Cardiac fibroblast (primary cell): Measurements from ENCODE around the gene CD80.
A peak's percentile ranks its signal among the peaks of the same experiment; 100 is the strongest.
"Not testable (repeated sequence)": the region's sequence is repeated elsewhere in the genome, so short reads cannot be mapped to it uniquely, and the experiment has no call there.

Experiments
- DNase-seq, 2 donors: peaks; one replicate each; pipeline versions ENCODE4 v3.0.0 to v3.0.0-alpha.2; 2010; ENCODE audit warnings: low read depth in 2 of 2
- H3K4me3 ChIP-seq, 2 donors: replicated peaks in 1 of 2; 1 replicate in 1 of 2; 2 replicates in 1 of 2; pipeline ENCODE4 v1.5.1; 2011; ENCODE audit warnings: low read depth in 2 of 2, low read length in 2 of 2, mild to moderate bottlenecking in 2 of 2, moderate library complexity in 1 of 2
- TF ChIP-seq, protein P1 (sequence below): IDR thresholded peaks from one replicate; pipeline ENCODE4 v1.5.1; 2011; ENCODE audit warnings: low read depth, mild to moderate bottlenecking, low read length, inconsistent platforms

CD80 gene

DNA sequence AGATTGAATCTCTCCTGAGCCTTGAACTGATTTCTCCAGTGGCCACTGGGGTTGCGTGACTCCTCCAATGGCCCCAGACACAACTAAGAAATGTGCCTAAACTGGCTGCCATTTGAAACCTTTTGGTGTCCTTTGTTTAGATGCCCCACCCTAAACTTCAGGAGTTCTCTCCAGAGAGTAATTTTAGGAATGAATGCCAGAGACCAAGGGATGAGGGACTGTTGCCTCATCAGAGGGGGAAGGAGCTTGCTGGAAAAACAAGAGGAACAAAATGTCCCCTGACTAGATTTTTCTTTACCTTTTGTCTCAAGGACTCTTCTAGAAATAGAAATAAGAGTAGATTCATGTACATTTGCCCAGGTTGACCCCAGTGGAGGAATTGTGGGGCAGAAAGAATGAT lies 11.8 kb upstream of the CD80 start:
- TF ChIP-seq, protein P1, sequence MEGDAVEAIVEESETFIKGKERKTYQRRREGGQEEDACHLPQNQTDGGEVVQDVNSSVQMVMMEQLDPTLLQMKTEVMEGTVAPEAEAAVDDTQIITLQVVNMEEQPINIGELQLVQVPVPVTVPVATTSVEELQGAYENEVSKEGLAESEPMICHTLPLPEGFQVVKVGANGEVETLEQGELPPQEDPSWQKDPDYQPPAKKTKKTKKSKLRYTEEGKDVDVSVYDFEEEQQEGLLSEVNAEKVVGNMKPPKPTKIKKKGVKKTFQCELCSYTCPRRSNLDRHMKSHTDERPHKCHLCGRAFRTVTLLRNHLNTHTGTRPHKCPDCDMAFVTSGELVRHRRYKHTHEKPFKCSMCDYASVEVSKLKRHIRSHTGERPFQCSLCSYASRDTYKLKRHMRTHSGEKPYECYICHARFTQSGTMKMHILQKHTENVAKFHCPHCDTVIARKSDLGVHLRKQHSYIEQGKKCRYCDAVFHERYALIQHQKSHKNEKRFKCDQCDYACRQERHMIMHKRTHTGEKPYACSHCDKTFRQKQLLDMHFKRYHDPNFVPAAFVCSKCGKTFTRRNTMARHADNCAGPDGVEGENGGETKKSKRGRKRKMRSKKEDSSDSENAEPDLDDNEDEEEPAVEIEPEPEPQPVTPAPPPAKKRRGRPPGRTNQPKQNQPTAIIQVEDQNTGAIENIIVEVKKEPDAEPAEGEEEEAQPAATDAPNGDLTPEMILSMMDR: no peak
- H3K4me3 ChIP-seq: no peak overlapping the region
- peak in 1 of 2 donors; percentile 21 for DNase-seq

DNA sequence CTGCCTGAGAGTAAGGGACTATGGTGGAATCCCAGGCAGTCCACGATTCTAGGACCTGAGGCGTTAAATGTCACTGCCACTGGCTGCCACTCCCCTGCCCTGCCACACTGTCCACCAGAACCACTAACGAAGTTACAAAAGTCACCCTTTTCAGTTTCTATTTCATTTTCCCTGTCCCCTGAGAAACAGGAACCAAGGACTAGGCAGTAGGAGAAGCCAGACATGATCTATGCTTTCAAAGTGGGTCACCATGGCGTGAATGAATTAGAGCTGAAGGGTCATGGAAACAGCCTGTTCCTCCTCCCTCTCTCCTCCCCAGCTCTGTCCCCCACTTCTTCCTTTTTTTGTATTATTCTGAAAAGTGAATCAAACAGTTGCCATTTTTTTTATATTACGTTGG lies 10.8 kb upstream of the CD80 start:
- DNase-seq: no peak
- TF ChIP-seq, protein P1: no peak
- H3K4me3 ChIP-seq: no peak overlapping the region

DNA sequence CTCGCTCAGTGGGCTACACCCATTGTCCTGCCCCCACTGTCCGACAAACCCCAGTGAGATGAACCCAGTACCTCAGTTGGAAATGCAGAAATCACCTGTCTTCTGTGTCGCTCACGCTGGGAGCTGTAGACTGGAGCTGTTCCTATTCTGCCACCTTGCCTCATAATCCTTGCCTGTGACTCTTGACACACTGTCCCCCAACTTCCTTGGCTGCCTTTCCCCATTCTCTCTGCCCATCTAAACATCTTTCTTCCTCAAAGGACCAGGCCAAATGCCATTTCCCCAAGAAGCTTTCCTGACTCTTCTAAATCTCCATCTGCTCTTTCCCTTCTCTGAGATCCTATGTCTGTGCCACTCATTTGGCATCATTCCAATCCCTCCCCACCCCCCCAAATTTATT lies 9.7 kb upstream of the CD80 start:
- TF ChIP-seq, protein P1: no peak
- H3K4me3 ChIP-seq: no peak overlapping the region
- DNase-seq: no peak

DNA sequence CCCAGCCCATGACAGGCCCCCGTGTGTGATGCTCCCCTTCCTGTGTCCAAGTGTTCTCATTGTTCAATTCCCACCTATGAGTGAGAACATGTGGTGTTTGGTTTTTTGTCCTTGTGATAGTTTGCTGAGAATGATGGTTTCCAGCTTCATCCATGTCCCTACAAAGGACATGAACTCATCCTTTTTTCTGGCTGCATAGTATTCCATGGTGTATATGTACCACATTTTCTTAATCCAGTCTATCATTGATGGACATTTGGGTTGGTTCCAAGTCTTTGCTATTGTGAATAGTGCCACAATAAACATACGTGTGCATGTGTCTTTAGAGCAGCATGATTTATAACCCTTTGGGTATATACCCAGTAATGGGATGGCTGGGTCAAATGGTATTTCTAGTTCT lies 3.9 kb upstream of the CD80 start:
- H3K4me3 ChIP-seq, DNase-seq: not testable (repeated sequence)

DNA sequence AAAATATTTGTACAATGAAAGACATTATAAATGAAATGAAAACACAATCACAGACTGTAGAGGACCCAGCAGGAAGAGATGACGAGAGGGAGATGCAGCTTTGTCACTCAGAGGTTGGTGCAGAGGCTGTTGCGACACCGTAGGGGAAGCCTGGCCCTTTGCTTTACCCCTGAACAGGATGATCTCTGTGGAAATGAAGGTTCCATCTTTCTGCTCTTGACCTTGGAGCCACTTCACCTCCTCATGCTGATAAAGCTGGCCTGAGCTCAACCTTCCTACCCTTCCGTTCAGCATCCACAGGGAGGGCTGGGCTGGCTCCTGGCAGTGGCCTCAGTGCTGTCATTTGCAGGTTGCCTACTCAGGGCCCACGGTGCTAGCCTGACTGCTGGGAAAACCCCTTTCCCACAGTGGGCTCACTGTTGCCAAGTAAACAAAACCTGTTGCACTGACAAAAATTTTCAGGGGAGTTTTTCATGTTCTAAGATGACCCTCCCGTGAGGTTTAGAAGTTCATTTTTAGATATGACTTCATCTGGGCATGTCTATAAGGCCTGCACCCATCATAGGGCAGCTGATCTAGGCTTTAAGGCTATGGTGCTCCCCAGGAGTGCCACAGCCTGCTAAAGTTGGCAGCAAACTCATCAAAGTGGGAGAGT lies 3.0 kb upstream of the CD80 start:
- TF ChIP-seq, protein P1: no peak
- H3K4me3 ChIP-seq: no peak overlapping the region
- no peak for DNase-seq

DNA sequence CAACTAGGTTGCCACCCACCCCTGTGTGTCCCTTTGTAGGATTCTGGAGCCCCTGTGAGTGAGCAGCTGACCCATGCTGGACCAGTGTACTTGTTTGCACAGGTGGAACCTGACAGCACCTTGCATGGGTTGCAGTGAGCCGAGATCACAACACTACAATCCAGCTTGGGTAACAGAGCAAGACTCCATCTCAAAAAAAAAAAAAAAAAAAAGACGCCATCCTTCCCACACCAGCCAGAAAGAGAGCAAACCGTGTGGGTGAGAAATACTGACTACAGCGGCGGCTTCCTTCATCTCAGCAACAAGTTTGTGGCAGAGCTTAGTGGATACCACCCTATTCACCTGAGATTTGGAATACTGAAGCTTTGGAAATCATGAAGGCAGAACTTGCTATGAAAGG lies 746 bp upstream of the CD80 start:
- TF ChIP-seq, protein P1: no peak
- DNase-seq: no peak
- H3K4me3 ChIP-seq: no peak overlapping the region

DNA sequence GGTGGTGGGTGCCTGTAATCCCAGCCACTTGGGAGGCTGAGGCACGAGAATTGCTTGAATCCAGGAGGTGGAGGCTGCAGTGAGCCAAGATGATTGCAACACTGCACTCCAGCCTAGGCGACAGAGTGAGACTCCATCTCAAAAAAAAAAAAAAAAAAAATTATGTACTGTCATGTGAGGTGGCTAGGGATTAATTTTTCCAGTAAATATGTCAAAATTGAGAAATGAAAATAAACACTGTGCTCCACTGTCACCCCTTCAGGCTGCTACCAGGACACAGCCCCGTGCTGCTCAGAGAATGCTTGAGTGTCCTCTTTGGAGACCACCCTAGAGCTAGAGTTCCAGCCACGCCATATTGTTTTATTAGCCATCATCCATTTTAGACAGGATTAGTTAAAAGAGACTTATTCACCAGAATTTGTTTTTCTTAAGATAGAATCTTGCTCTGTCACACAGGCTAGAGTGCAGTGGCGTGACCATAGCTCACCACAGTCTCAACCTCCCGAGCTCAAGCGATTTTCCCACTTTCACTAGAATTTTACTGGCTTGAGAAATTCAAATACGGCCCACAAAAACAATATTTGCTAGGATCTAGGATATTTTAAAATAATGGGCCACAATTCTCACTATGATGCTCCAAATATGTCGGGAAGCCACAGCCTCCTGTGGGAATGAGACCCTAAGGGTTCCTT lies 642 bp downstream of the CD80 start:
- DNase-seq: no peak

More for the DNA sequence above, 642 bp downstream of the CD80 start:
- no peak overlapping the region for H3K4me3 ChIP-seq
- TF ChIP-seq, protein P1: no peak
